ENCODE results near the gene PCNP.

GRCh38 chr3:101624857-101625256 is 50.9 kb downstream of the PCNP start:
- TF ChIP-seq POLR2A (IDR thresholded peaks at IDR 0.05) (no peak), POLR2AphosphoS5 (IDR thresholded peaks at IDR 0.05) (no peak), CTCF (IDR thresholded peaks at IDR 0.05) (no peak), EP300 (IDR thresholded peaks at IDR 0.05) (no peak)

Data from sigmoid colon (tissue), 4 donors.